PC-9 (cell line): Measurements from ENCODE around the gene DDAH1.
"Not testable (repeated sequence)": the region's sequence is repeated elsewhere in the genome, so short reads cannot be mapped to it uniquely, and the experiment has no call there.

Experiments used
- CTCF ChIP-seq: fragments of 200-600 bp; sonication (generic); conservative IDR thresholded peaks from 2 replicates; pipeline ENCODE4 v1.6.1; 2017; ENCODE audit warnings: mixed run types, antibody characterized with exemption, mild to moderate bottlenecking, moderate library complexity
- EZH2 ChIP-seq: fragments of 200-600 bp; sonication (generic); IDR thresholded peaks from 2 replicates; pipeline ENCODE4 v1.8.0; 2017; ENCODE audit warnings: antibody characterized with exemption, low read depth

GRCh38 chr1:85513998-85514397 lies 49.0 kb upstream of the DDAH1 start:
- TF ChIP-seq CTCF, EZH2: not testable (repeated sequence)
